ENCODE measurements around the gene CETN1. TPM values are rescaled to one million over a fixed set of nuclear protein-coding genes. Genes with fewer than 3 reads are reported as not detected.

The CETN1 gene
- polyA plus RNA-seq, 3 donors, result not detected

DNA sequence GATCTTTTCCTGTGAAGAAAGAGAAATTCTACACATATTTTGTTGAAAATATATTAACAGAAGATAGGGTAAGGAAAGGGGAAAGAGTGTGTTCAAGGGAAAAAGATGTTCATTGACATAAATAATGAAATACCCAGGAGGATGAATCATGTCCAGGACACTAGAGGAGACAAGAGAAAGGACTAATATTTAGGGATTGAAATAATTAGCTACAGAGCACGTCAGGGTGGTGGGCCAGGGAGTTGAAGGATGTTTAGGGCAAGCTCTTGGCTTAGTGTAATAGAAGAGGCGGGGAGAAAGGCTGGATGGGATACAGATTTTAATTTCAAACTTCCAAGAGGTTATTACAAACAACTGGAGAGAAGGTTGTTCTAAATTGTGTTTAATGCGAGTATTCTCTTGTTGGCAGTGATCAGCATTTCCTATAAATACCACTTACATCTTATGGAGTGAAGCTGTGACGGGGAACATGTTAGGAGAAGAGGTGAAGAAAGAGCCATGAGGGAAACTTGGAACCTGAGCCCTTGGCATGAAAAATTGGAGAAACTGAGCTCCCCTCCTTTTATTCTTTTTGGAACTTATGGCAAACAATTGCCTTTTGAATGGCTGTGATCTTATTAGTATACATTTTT lies 36.6 kb upstream of the CETN1 start:
- H3K4me1 Mint-ChIP-seq, result no peaks in the 10 kb centered on the region
- 60% methylated on average over 1 of the region's 4 CpGs for WGBS (ENCODE audit: insufficient coverage)
- intact Hi-C loops (cut with micrococcal nuclease), result no loop called here

DNA sequence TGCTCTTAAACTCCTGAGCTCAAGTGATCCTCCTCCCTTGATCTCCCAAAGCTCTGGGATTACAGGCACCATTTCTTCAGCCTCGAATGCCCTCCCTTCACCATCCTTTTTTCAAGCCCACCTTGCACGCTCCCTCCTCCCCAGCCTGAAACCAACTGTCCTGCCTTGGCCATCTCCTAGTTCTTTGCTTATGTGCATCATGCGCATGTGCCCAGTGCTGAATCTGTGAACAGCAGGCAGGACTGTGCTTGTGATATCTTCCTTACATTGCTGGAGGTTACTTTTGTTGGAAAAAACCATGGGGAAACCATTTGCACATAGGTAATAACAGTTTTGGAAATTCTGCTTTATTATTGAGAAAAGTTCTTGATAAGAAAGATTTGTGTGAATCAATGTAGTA lies 30.2 kb upstream of the CETN1 start:
- no peak overlapping the region for H3K4me3 Mint-ChIP-seq
- intact Hi-C loops (cut with micrococcal nuclease), result no loop called here
- no peaks in the 10 kb centered on the region for H3K36me3 Mint-ChIP-seq
- H3K9ac ChIP-seq (ENCODE audit: insufficient read depth, low read length, poor library complexity, severe bottlenecking), result no peak overlapping the region
- no peaks in the 10 kb centered on the region for H3K4me1 ChIP-seq (ENCODE audit: control insufficient read depth in 1 of 2, insufficient read depth in 2 of 2, low read length in 2 of 2)
- TF ChIP-seq, protein P1, sequence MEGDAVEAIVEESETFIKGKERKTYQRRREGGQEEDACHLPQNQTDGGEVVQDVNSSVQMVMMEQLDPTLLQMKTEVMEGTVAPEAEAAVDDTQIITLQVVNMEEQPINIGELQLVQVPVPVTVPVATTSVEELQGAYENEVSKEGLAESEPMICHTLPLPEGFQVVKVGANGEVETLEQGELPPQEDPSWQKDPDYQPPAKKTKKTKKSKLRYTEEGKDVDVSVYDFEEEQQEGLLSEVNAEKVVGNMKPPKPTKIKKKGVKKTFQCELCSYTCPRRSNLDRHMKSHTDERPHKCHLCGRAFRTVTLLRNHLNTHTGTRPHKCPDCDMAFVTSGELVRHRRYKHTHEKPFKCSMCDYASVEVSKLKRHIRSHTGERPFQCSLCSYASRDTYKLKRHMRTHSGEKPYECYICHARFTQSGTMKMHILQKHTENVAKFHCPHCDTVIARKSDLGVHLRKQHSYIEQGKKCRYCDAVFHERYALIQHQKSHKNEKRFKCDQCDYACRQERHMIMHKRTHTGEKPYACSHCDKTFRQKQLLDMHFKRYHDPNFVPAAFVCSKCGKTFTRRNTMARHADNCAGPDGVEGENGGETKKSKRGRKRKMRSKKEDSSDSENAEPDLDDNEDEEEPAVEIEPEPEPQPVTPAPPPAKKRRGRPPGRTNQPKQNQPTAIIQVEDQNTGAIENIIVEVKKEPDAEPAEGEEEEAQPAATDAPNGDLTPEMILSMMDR (IDR thresholded peaks at IDR 0.05), result no peak
- H3K27me3 ChIP-seq (ENCODE audit: control insufficient read depth in 2 of 2, insufficient read depth in 2 of 2, low read length in 2 of 2), result no peaks in the 10 kb centered on the region
- H3K36me3 ChIP-seq (replicated peaks in 1 of 2; ENCODE audit: control insufficient read depth in 1 of 2, insufficient read depth in 2 of 2, low read length in 2 of 2), result no peaks in the 10 kb centered on the region
- H4K20me1 ChIP-seq (ENCODE audit: insufficient read depth, low read length), result no peaks in the 10 kb centered on the region
- H3K27ac Mint-ChIP-seq, result no peak overlapping the region
- WGBS (ENCODE audit: insufficient coverage), result 94% methylated on average over 3 of the region's 3 CpGs
- H3K27ac ChIP-seq (ENCODE audit: low read depth in 1 of 2, low read length in 2 of 2), result no peak overlapping the region
- peaks cover 0 to 11% (median 4%) of the 10 kb centered on the region in 7 donors for H3K9me3 Mint-ChIP-seq
- no peak for DNase-seq
- H2AFZ ChIP-seq (ENCODE audit: insufficient read depth, low read depth, low read length, poor library complexity, severe bottlenecking), result no peak overlapping the region
- no peaks in the 10 kb centered on the region for H3K79me2 ChIP-seq (ENCODE audit: insufficient read depth, low read length)
- H3K4me1 Mint-ChIP-seq, result no peaks in the 10 kb centered on the region
- no peak overlapping the region for H3K4me2 ChIP-seq (replicated peaks; ENCODE audit: extremely low read depth, low read length, poor library complexity, severe bottlenecking)
- no peak overlapping the region for H3K4me3 ChIP-seq (replicated peaks in 1 of 3; ENCODE audit: low read depth in 2 of 3, low read length in 3 of 3)
- peaks cover 0 to 2% (median 0%) of the 10 kb centered on the region in 3 donors for H3K27me3 Mint-ChIP-seq (ENCODE audit: low read depth in 3 of 3)
- no peaks in the 10 kb centered on the region for H3K9me3 ChIP-seq (replicated peaks in 1 of 2; ENCODE audit: control insufficient read depth in 1 of 2, insufficient read depth in 1 of 2, low read length in 2 of 2)

More for the DNA sequence above, 36.6 kb upstream of the CETN1 start:
- Histone ChIP-seq H3K27me3 (ENCODE audit: control insufficient read depth in 2 of 2, insufficient read depth in 2 of 2, low read length in 2 of 2) (no peaks in the 10 kb centered on the region), H3K9me3 (replicated peaks in 1 of 2; ENCODE audit: control insufficient read depth in 1 of 2, insufficient read depth in 1 of 2, low read length in 2 of 2) (no peaks in the 10 kb centered on the region), H3K79me2 (ENCODE audit: insufficient read depth, low read length) (no peaks in the 10 kb centered on the region), H3K4me1 (ENCODE audit: control insufficient read depth in 1 of 2, insufficient read depth in 2 of 2, low read length in 2 of 2) (no peaks in the 10 kb centered on the region), H4K20me1 (ENCODE audit: insufficient read depth, low read length) (no peaks in the 10 kb centered on the region), H3K9ac (ENCODE audit: insufficient read depth, low read length, poor library complexity, severe bottlenecking) (no peak overlapping the region), H2AFZ (ENCODE audit: insufficient read depth, low read depth, low read length, poor library complexity, severe bottlenecking) (no peak overlapping the region), H3K4me2 (replicated peaks; ENCODE audit: extremely low read depth, low read length, poor library complexity, severe bottlenecking) (no peak overlapping the region), H3K4me3 (replicated peaks in 1 of 3; ENCODE audit: low read depth in 2 of 3, low read length in 3 of 3) (no peak overlapping the region), H3K36me3 (replicated peaks in 1 of 2; ENCODE audit: control insufficient read depth in 1 of 2, insufficient read depth in 2 of 2, low read length in 2 of 2) (no peaks in the 10 kb centered on the region), H3K27ac (ENCODE audit: low read depth in 1 of 2, low read length in 2 of 2) (no peak overlapping the region)
- Mint-ChIP-seq H3K36me3 (no peaks in the 10 kb centered on the region), H3K27me3 (ENCODE audit: low read depth in 3 of 3) (peaks cover 0 to 5% (median 2%) of the 10 kb centered on the region in 3 donors), H3K27ac (no peak overlapping the region), H3K9me3 (peaks cover 0 to 10% (median 0%) of the 10 kb centered on the region in 7 donors), H3K4me3 (no peak overlapping the region)
- TF ChIP-seq, protein P1 (IDR thresholded peaks at IDR 0.05), result no peak
- no peak for DNase-seq
